A172 (cell line): ENCODE results near the gene ZNF710. TPM values are rescaled to one million over a fixed set of nuclear protein-coding genes. Genes with fewer than 3 reads are reported as not detected.

ENCODE experiments used
- DNase-seq: peaks from one replicate; pipeline ENCODE4 v3.0.0-alpha.2; 2015; ENCODE audit warnings: low spot score
- total RNA-seq: library from RNA; depleted of rRNA; stranded (reverse); fragments of >200 nt; shearing (Covaris generic); gene quantifications from 2 replicates; pipeline ENCODE4 v1.2.3, GENCODE V29; 2014

The ZNF710 gene
- total RNA-seq, 1 experiment from 2014 or later: 6.2 TPM

- no peak for DNase-seq
These were observed 4.0 kb upstream of the ZNF710 start for GRCh38 chr15:89997079-89997478.

- DNase-seq: peak; percentile 80
These were observed 2.9 kb upstream of the ZNF710 start for GRCh38 chr15:89998141-89998661.

- DNase-seq: no peak
These were observed 2.0 kb upstream of the ZNF710 start for GRCh38 chr15:89998923-89999675.

GRCh38 chr15:89999676-90000185, 1.4 kb upstream of the ZNF710 start:
- DNase-seq: no peak

GRCh38 chr15:90000186-90001001, 730 bp upstream of the ZNF710 start:
- no peak for DNase-seq

GRCh38 chr15:90001683-90002427, 731 bp downstream of the ZNF710 start:
- peak; percentile 39 for DNase-seq

GRCh38 chr15:90002428-90002844, 1.3 kb downstream of the ZNF710 start:
- peak; percentile 26 for DNase-seq

- no peak for DNase-seq
These were observed 2.6 kb downstream of the ZNF710 start for GRCh38 chr15:90003736-90004135.

GRCh38 chr15:90004252-90004651, 3.1 kb downstream of the ZNF710 start:
- no peak for DNase-seq

- DNase-seq: peak; percentile 63
These were observed 3.5 kb downstream of the ZNF710 start for GRCh38 chr15:90004671-90005070.

GRCh38 chr15:90006217-90007075, 5.3 kb downstream of the ZNF710 start:
- DNase-seq: no peak

GRCh38 chr15:90007076-90007460, 5.9 kb downstream of the ZNF710 start:
- DNase-seq: no peak

GRCh38 chr15:90008607-90009006, 7.5 kb downstream of the ZNF710 start:
- no peak for DNase-seq

GRCh38 chr15:90009301-90010022, 8.3 kb downstream of the ZNF710 start:
- DNase-seq: no peak

- no peak for DNase-seq
These were observed 10.6 kb downstream of the ZNF710 start for GRCh38 chr15:90011705-90012104.

GRCh38 chr15:90013503-90013937, 12.4 kb downstream of the ZNF710 start:
- DNase-seq: no peak

GRCh38 chr15:90015294-90015693, 14.2 kb downstream of the ZNF710 start:
- DNase-seq: no peak

GRCh38 chr15:90015749-90016148, 14.6 kb downstream of the ZNF710 start:
- no peak for DNase-seq

- DNase-seq: no peak
These were observed 15.6 kb downstream of the ZNF710 start for GRCh38 chr15:90016721-90017120.

- no peak for DNase-seq
These were observed 17.2 kb downstream of the ZNF710 start for GRCh38 chr15:90018216-90018831.
